K562 (cell line): ENCODE data around the gene EIF3C. TPM values are rescaled to one million over a fixed set of nuclear protein-coding genes. Genes with fewer than 3 reads are reported as not detected.
"Not testable (repeated sequence)": the region's sequence is repeated elsewhere in the genome, so short reads cannot be mapped to it uniquely, and the experiment has no call there.

ENCODE experiments used
- ATAC-seq: fragments of 200-7000 bp; cut with Tn5 transposase; 3 replicates; pipeline ENCODE4 v1.9.1; 2020; ENCODE audit warnings: moderate library complexity
- BruUV-seq: library from RNA; stranded (reverse); fragments of 400-500 nt; replicated peaks from 2 replicates; lab custom pipeline; 2021; lab: Mats Ljungman, UMichigan
- CTCF ChIA-PET: fragments of 300-600 bp; formaldehyde crosslinking; extraction: SDS; loops from one replicate; lab custom pipeline; 2021; ENCODE audit warnings: low intra/inter-chr PET ratio; lab: Yijun Ruan, JAX
- POLR2A ChIA-PET: fragments of 300-600, 350-650 bp; sonication (Branson Sonifier 250); formaldehyde crosslinking; extraction: SDS; loops from one replicate; lab custom pipeline; 2021; ENCODE audit warnings: antibody characterized with exemption, inconsistent platforms; lab: Yijun Ruan, JAX
- DNase-seq, 4 experiments: peaks; one replicate each; pipeline versions ENCODE4 v3.0.0 to v3.0.0-alpha.2; 2011 to 2018; ENCODE audit warnings: low spot score in 3 of 4, mixed read lengths in 3 of 4; ENCODE audit errors: extremely low read depth in 1 of 4
- FAIRE-seq: peaks from 2 replicates; lab custom pipeline; 2011; peaks lifted over from hg19 to GRCh38; lab: Jason Lieb, UNC
- H2AFZ ChIP-seq: 2 replicates; pipeline ENCODE4 v1.6.0; 2011; ENCODE audit warnings: low read depth, low read length, control low read depth, inconsistent platforms
- H3K27ac ChIP-seq: fragments of 200-600 bp; 3 replicates; pipeline ENCODE4 v1.8.0; 2011; ENCODE audit warnings: low read depth, mild to moderate bottlenecking, control low read depth, inconsistent platforms, low read length, moderate library complexity, mixed read lengths; ENCODE audit errors: extremely low read depth
- H3K27me3 ChIP-seq, 2 experiments: fragments of 300-600 bp in 1 of 2; 2 replicates in 1 of 2; 3 replicates in 1 of 2; pipeline versions ENCODE4 v1.6.0 to v1.8.0; 2011; ENCODE audit warnings: inconsistent platforms in 2 of 2, low read length in 2 of 2, mild to moderate bottlenecking in 1 of 2, mixed read lengths in 1 of 2, moderate library complexity in 1 of 2; ENCODE audit not compliant: control insufficient read depth in 2 of 2, insufficient read depth in 2 of 2
- H3K36me3 ChIP-seq: fragments of 300-600 bp; 3 replicates; pipeline ENCODE4 v1.8.0; 2011; ENCODE audit warnings: mild to moderate bottlenecking, low read length, inconsistent platforms; ENCODE audit not compliant: control insufficient read depth, insufficient read depth
- H3K4me1 ChIP-seq, 2 experiments: fragments of 200-600 bp in 1 of 2; replicated peaks in 1 of 2; 2 replicates in 1 of 2; 3 replicates in 1 of 2; pipeline versions ENCODE4 v1.5.1 to v1.8.0; 2011; ENCODE audit warnings: inconsistent platforms in 2 of 2, low read length in 2 of 2, mild to moderate bottlenecking in 1 of 2, mixed read lengths in 1 of 2, moderate library complexity in 1 of 2; ENCODE audit not compliant: control insufficient read depth in 2 of 2, insufficient read depth in 2 of 2
- H3K4me2 ChIP-seq: 2 replicates; pipeline ENCODE4 v1.6.1; 2011; ENCODE audit warnings: low read length, control low read depth, inconsistent platforms, mixed read lengths; ENCODE audit not compliant: insufficient read depth
- H3K4me3 ChIP-seq: fragments of 200-600 bp; sonication (generic), shearing (Covaris generic); 2 replicates; pipeline ENCODE4 v1.5.1; 2016; ENCODE audit warnings: control low read depth, inconsistent platforms
- H3K79me2 ChIP-seq: fragments of 200-600 bp; 3 replicates; pipeline ENCODE4 v1.8.0; 2011; ENCODE audit warnings: low read length, inconsistent platforms; ENCODE audit not compliant: control insufficient read depth, insufficient read depth
- H3K9ac ChIP-seq, 2 experiments: 2 replicates each; pipeline versions ENCODE4 v1.6.0 to v1.6.1; 2011; ENCODE audit warnings: low read depth in 2 of 2, low read length in 2 of 2, control low read depth in 1 of 2, inconsistent platforms in 1 of 2, mild to moderate bottlenecking in 1 of 2, mixed read lengths in 1 of 2; ENCODE audit not compliant: insufficient read depth in 1 of 2
- H3K9me1 ChIP-seq: one replicate; pipeline ENCODE4 v1.6.0; 2011; ENCODE audit warnings: inconsistent platforms, mild to moderate bottlenecking, low read length, moderate library complexity; ENCODE audit not compliant: control insufficient read depth, insufficient read depth
- H3K9me3 ChIP-seq: replicated peaks from 2 replicates; pipeline ENCODE4 v1.5.1; 2011; ENCODE audit warnings: low read depth, low read length, inconsistent platforms; ENCODE audit not compliant: control insufficient read depth, insufficient read depth
- H4K20me1 ChIP-seq: replicated peaks from 2 replicates; pipeline ENCODE4 v1.6.1; 2011; ENCODE audit warnings: low read length, inconsistent platforms, mixed read lengths; ENCODE audit not compliant: control insufficient read depth, insufficient read depth
- WGBS: fragments of 100-300 bp; shearing (Covaris generic); methylation state at CpG from one replicate; pipeline ENCODE4 v1.1.6; 2016; ENCODE audit warnings: low coverage, mixed read lengths; ENCODE audit not compliant: insufficient coverage; ENCODE audit errors: missing lambda C conversion rate; 5-methylcytosine and 5-hydroxymethylcytosine counted together
- in situ Hi-C: fragments of 300-500 bp; cut with MboI; formaldehyde crosslinking; loops from 4 replicates; pipeline ENCODE4 v1.15.0; 2018; ENCODE audit warnings: inconsistent platforms, mixed read lengths
- intact Hi-C: fragments of 100-400 bp; cut with micrococcal nuclease; formaldehyde crosslinking; loops from 2 replicates; pipeline ENCODE4 v1.14.2; 2022
- polyA plus RNA-seq, 8 experiments: library from polyadenylated mRNA; depleted of rRNA in 4 of 8; stranded (reverse) in 5 of 8; unstranded in 3 of 8; fragments of >200 nt; fragmentation: Nextera tagmentation in 2 of 8; fragmentation: Illumina TruSeq in 1 of 8; extraction: Ambion mirVana in 2 of 8; extraction: Trizol in 1 of 8; gene quantifications; 2 replicates each; pipeline versions ENCODE4 v1.2.1 to v1.2.3, GENCODE V29; 2011 to 2014; ENCODE audit warnings: inconsistent platforms in 1 of 8, missing spikeins in 1 of 8
- total RNA-seq, 7 experiments: library from RNA; depleted of rRNA in 6 of 7; stranded (reverse); fragments of >200 nt in 6 of 7; fragmentation: Illumina TruSeq in 2 of 7; extraction: Trizol in 2 of 7; gene quantifications; 2 replicates each; pipeline versions ENCODE4 v1.2.1 to v1.2.3, GENCODE V29; 2011 to 2021; ENCODE audit warnings: low replicate concordance in 1 of 7

Gene EIF3C
- total and polyA plus RNA-seq, 9 of the 15 experiments (the other 6 are each of a cell fraction or from before 2014, with no cell fraction given), result 131 to 865 (median 411) TPM

- H3K4me1 ChIP-seq, DNase-seq, H3K9me1 ChIP-seq, H3K4me2 ChIP-seq, H2AFZ ChIP-seq, H3K79me2 ChIP-seq, CTCF ChIA-PET, H3K4me3 ChIP-seq, BruUV-seq, H3K9ac ChIP-seq, H3K27ac ChIP-seq, H4K20me1 ChIP-seq, intact Hi-C loops, POLR2A ChIA-PET, H3K27me3 ChIP-seq, FAIRE-seq, H3K36me3 ChIP-seq, H3K9me3 ChIP-seq: not testable (repeated sequence)
- ATAC-seq, result peak; percentile 72
- in situ Hi-C loops, result loop anchor here (5.0 to 10.0 kb wide), 2 partner anchors 75 to 367 kb away; no protein-coding TSS in a partner anchor
- 76% methylated on average over 2 of the region's 9 CpGs for WGBS
These were observed 28.5 kb downstream of the EIF3C start for GRCh38 chr16:28739787-28740186.

- H3K27ac ChIP-seq, H4K20me1 ChIP-seq, H2AFZ ChIP-seq, ATAC-seq, DNase-seq, H3K79me2 ChIP-seq, H3K4me2 ChIP-seq, H3K27me3 ChIP-seq, H3K9me3 ChIP-seq, H3K9ac ChIP-seq, H3K4me1 ChIP-seq, H3K36me3 ChIP-seq, CTCF ChIA-PET, POLR2A ChIA-PET, intact Hi-C loops, BruUV-seq, H3K4me3 ChIP-seq, H3K9me1 ChIP-seq, FAIRE-seq: not testable (repeated sequence)
- in situ Hi-C loops, result loop anchor here (5.0 kb wide), 1 partner anchor 368 kb away; no protein-coding TSS in a partner anchor
- no CpG with 5 or more reads among the region's 27 CpGs for WGBS
These were observed 29.4 kb downstream of the EIF3C start for GRCh38 chr16:28740631-28741030.

GRCh38 chr16:28741295-28741694 lies 30.0 kb downstream of the EIF3C start:
- H4K20me1 ChIP-seq, POLR2A ChIA-PET, DNase-seq, H2AFZ ChIP-seq, H3K4me2 ChIP-seq, CTCF ChIA-PET, H3K27ac ChIP-seq, H3K9me1 ChIP-seq, H3K4me1 ChIP-seq, FAIRE-seq, H3K27me3 ChIP-seq, H3K36me3 ChIP-seq, H3K79me2 ChIP-seq, H3K9me3 ChIP-seq, BruUV-seq, intact Hi-C loops, H3K4me3 ChIP-seq, H3K9ac ChIP-seq: not testable (repeated sequence)
- no CpG with 5 or more reads among the region's 9 CpGs for WGBS
- 0 out of 3 replicates have a peak, but pooled peaks have one; percentile 7 for ATAC-seq
- in situ Hi-C loops, result loop anchor here (5.0 kb wide), 1 partner anchor 369 kb away; no protein-coding TSS in a partner anchor

- intact Hi-C loops, in situ Hi-C loops, H3K9ac ChIP-seq, POLR2A ChIA-PET, BruUV-seq, CTCF ChIA-PET, H3K27ac ChIP-seq, H3K79me2 ChIP-seq, H2AFZ ChIP-seq, H3K9me3 ChIP-seq, H3K36me3 ChIP-seq, H3K4me2 ChIP-seq, H3K4me3 ChIP-seq, H3K27me3 ChIP-seq, ATAC-seq, FAIRE-seq, H3K9me1 ChIP-seq, H4K20me1 ChIP-seq, H3K4me1 ChIP-seq: not testable (repeated sequence)
- DNase-seq, result peak in 1 of 4 experiments; percentile 0
- WGBS, result 90% methylated on average over 9 of the region's 62 CpGs
These were observed 35.5 kb downstream of the EIF3C start for GRCh38 chr16:28746618-28747350.
